Caco-2 (cell line): ENCODE measurements around the gene BLVRA. TPM values are rescaled to one million over a fixed set of nuclear protein-coding genes. Genes with fewer than 3 reads are reported as not detected.

ENCODE experiments used
- BruUV-seq: library from RNA; stranded (reverse); fragments of 400-500 nt; replicated peaks from 2 replicates; lab custom pipeline; 2021; lab: Mats Ljungman, UMichigan
- CTCF ChIA-PET: fragments of 300-600 bp; sonication (Branson Sonifier 250); formaldehyde crosslinking; loops from one replicate; lab custom pipeline; 2022; ENCODE audit warnings: antibody characterized with exemption; lab: Charles Lee
- POLR2A ChIA-PET: fragments of 300-600 bp; sonication (Branson Sonifier 250); formaldehyde crosslinking; loops from one replicate; lab custom pipeline; 2022; ENCODE audit warnings: antibody characterized with exemption; lab: Charles Lee
- DNase-seq, 2 experiments: peaks; one replicate each; pipeline versions ENCODE4 v3.0.0 to v3.0.0-alpha.2; 2020 to 2022
- H3K27me3 ChIP-seq: replicated peaks from 2 replicates; pipeline ENCODE4 v1.6.0; 2011; ENCODE audit warnings: low read length; ENCODE audit not compliant: control insufficient read depth, insufficient read depth
- H3K36me3 ChIP-seq: 2 replicates; pipeline ENCODE4 v1.5.1; 2011; ENCODE audit warnings: low read length; ENCODE audit not compliant: control insufficient read depth, insufficient read depth
- H3K4me1 ChIP-seq: fragments of 250-450 bp; sonication (Bioruptor Pico); 2 replicates; pipeline ENCODE4 v1.5.1; 2020; ENCODE audit warnings: mild to moderate bottlenecking
- H3K4me3 ChIP-seq: 2 replicates; pipeline ENCODE4 v1.5.1; 2011; ENCODE audit warnings: low read depth, mild to moderate bottlenecking, control low read depth, low read length
- H3K9me3 ChIP-seq: fragments of 250-450 bp; sonication (Bioruptor Pico); 2 replicates; pipeline ENCODE4 v1.5.1; 2020; ENCODE audit warnings: mild to moderate bottlenecking, moderate library complexity
- H3K27ac Mint-ChIP-seq: one replicate; pipeline ENCODE4 v1.8.0; 2022; ENCODE audit warnings: mixed read lengths; ENCODE audit not compliant: unreplicated experiment
- H3K27me3 Mint-ChIP-seq: one replicate; pipeline ENCODE4 v1.8.0; 2022; ENCODE audit warnings: mixed read lengths; ENCODE audit not compliant: insufficient read depth, unreplicated experiment
- H3K36me3 Mint-ChIP-seq: one replicate; pipeline ENCODE4 v1.8.0; 2022; ENCODE audit warnings: mild to moderate bottlenecking, mixed read lengths; ENCODE audit not compliant: insufficient read depth, unreplicated experiment
- H3K4me1 Mint-ChIP-seq: one replicate; pipeline ENCODE4 v1.8.0; 2022; ENCODE audit warnings: low read depth, mixed read lengths; ENCODE audit not compliant: unreplicated experiment
- H3K4me3 Mint-ChIP-seq: one replicate; pipeline ENCODE4 v1.8.0; 2022; ENCODE audit warnings: mild to moderate bottlenecking, moderate library complexity, mixed read lengths; ENCODE audit not compliant: unreplicated experiment
- H3K9me3 Mint-ChIP-seq: one replicate; pipeline ENCODE4 v1.8.0; 2022; ENCODE audit warnings: mixed read lengths; ENCODE audit not compliant: unreplicated experiment
- CTCF ChIP-seq, 2 experiments: fragments of 200-600 bp in 1 of 2; IDR thresholded peaks; 1 replicate in 1 of 2; 2 replicates in 1 of 2; pipeline versions ENCODE4 v1.5.1 to v1.8.0; 2011 to 2022; ENCODE audit warnings: antibody characterized with exemption in 1 of 2, control low read depth in 1 of 2, inconsistent platforms in 1 of 2, low read depth in 1 of 2, low read length in 1 of 2, mild to moderate bottlenecking in 1 of 2, moderate library complexity in 1 of 2; ENCODE audit not compliant: insufficient read depth in 1 of 2, severe bottlenecking in 1 of 2, unreplicated experiment in 1 of 2
- intact Hi-C: fragments of 100-400 bp; cut with micrococcal nuclease; formaldehyde crosslinking; loops from one replicate; pipeline ENCODE4 v1.10.0; 2022; ENCODE audit not compliant: unreplicated experiment
- total RNA-seq: library from RNA; stranded (reverse); gene quantifications from 2 replicates; pipeline ENCODE4 v1.2.3, GENCODE V29; 2022

Gene BLVRA
- total RNA-seq, 1 experiment from 2014 or later = 27.9 TPM

- intact Hi-C loops = no loop called here
- ChIA-PET POLR2A (no interaction called here), CTCF (interaction anchor here (0.6 kb wide), 1 partner anchor 1863 kb away, joined by 3 read pairs; no protein-coding TSS in a partner anchor)
- no peak overlapping the region for H3K4me3 Mint-ChIP-seq
- no peaks in the 10 kb centered on the region for H3K36me3 ChIP-seq
- no peaks in the 10 kb centered on the region for H3K4me1 Mint-ChIP-seq
- H3K27me3 Mint-ChIP-seq = no peaks in the 10 kb centered on the region
- H3K36me3 Mint-ChIP-seq = no peaks in the 10 kb centered on the region
- H3K27ac Mint-ChIP-seq = no peak overlapping the region
- no peaks in the 10 kb centered on the region for H3K27me3 ChIP-seq
- no peaks in the 10 kb centered on the region for H3K4me1 ChIP-seq
- no peaks in the 10 kb centered on the region for H3K9me3 Mint-ChIP-seq
- H3K9me3 ChIP-seq = no peaks in the 10 kb centered on the region
- BruUV-seq = no TSS peak
- no peak overlapping the region for H3K4me3 ChIP-seq
- DNase-seq = no peak
- TF ChIP-seq CTCF (IDR thresholded peaks at IDR 0.05; ENCODE audit: insufficient read depth in 1 of 2, low read depth in 1 of 2, low read length in 1 of 2, severe bottlenecking in 1 of 2, unreplicated experiment in 1 of 2) = no peak
These were observed 41.1 kb downstream of the BLVRA start for GRCh38 chr7:43799605-43800004.

GRCh38 chr7:43803865-43804264 lies 45.4 kb downstream of the BLVRA start:
- no peak for TF ChIP-seq CTCF (IDR thresholded peaks at IDR 0.05; ENCODE audit: insufficient read depth in 1 of 2, low read depth in 1 of 2, low read length in 1 of 2, severe bottlenecking in 1 of 2, unreplicated experiment in 1 of 2)
- Histone ChIP-seq H3K36me3 (no peaks in the 10 kb centered on the region), H3K27me3 (no peaks in the 10 kb centered on the region), H3K4me1 (no peaks in the 10 kb centered on the region), H3K4me3 (no peak overlapping the region), H3K9me3 (no peaks in the 10 kb centered on the region)
- BruUV-seq = no TSS peak
- intact Hi-C loops = no loop called here
- Mint-ChIP-seq H3K4me1 (no peaks in the 10 kb centered on the region), H3K4me3 (no peak overlapping the region), H3K27ac (no peak overlapping the region), H3K27me3 (no peaks in the 10 kb centered on the region), H3K9me3 (no peaks in the 10 kb centered on the region), H3K36me3 (no peaks in the 10 kb centered on the region)
- CTCF ChIA-PET = no interaction called here
- POLR2A ChIA-PET = no interaction called here
- DNase-seq = peak in 1 of 2 experiments; percentile 8

GRCh38 chr7:43808410-43808809 lies 49.9 kb downstream of the BLVRA start:
- POLR2A ChIA-PET = no interaction called here
- Mint-ChIP-seq H3K9me3 (peaks cover 11% of the 10 kb centered on the region), H3K27me3 (no peaks in the 10 kb centered on the region), H3K36me3 (no peaks in the 10 kb centered on the region), H3K27ac (no peak overlapping the region), H3K4me1 (no peaks in the 10 kb centered on the region), H3K4me3 (no peak overlapping the region)
- no peak for TF ChIP-seq CTCF (IDR thresholded peaks at IDR 0.05; ENCODE audit: insufficient read depth in 1 of 2, low read depth in 1 of 2, low read length in 1 of 2, severe bottlenecking in 1 of 2, unreplicated experiment in 1 of 2)
- CTCF ChIA-PET = no interaction called here
- Histone ChIP-seq H3K27me3 (no peaks in the 10 kb centered on the region), H3K36me3 (no peaks in the 10 kb centered on the region), H3K4me3 (no peak overlapping the region), H3K9me3 (no peaks in the 10 kb centered on the region), H3K4me1 (no peaks in the 10 kb centered on the region)
- no TSS peak for BruUV-seq
- DNase-seq = no peak
- intact Hi-C loops = no loop called here
